Thymus (tissue), 11 donors: ENCODE measurements around the gene TPCN2. TPM values are rescaled to one million over a fixed set of nuclear protein-coding genes. Genes with fewer than 3 reads are reported as not detected.
A peak's percentile ranks its signal among the peaks of the same experiment; 100 is the strongest.

Experiments used
- DNase-seq, 9 donors: peaks; one replicate each; pipeline ENCODE4 v3.0.0-alpha.2; 2013; ENCODE audit warnings: low spot score in 9 of 9, low read depth in 6 of 9, missing footprints in 1 of 9
- H3K27ac ChIP-seq, 2 donors: one replicate each; pipeline ENCODE4 v1.5.1; 2013; ENCODE audit warnings: control low read depth in 1 of 2, low read depth in 1 of 2, low read length in 1 of 2, mild to moderate bottlenecking in 1 of 2, moderate library complexity in 1 of 2
- H3K27me3 ChIP-seq, 2 donors: one replicate each; pipeline ENCODE4 v1.5.1; 2013; ENCODE audit warnings: low read length in 1 of 2; ENCODE audit not compliant: control insufficient read depth in 2 of 2, insufficient read depth in 1 of 2
- H3K36me3 ChIP-seq, 2 donors: one replicate each; pipeline ENCODE4 v1.5.1; 2013; ENCODE audit warnings: low read length in 1 of 2, mild to moderate bottlenecking in 1 of 2, moderate library complexity in 1 of 2; ENCODE audit not compliant: control insufficient read depth in 2 of 2, insufficient read depth in 2 of 2
- H3K4me1 ChIP-seq, 2 donors: one replicate each; pipeline ENCODE4 v1.5.1; 2013; ENCODE audit warnings: low read length in 2 of 2; ENCODE audit not compliant: control insufficient read depth in 2 of 2, insufficient read depth in 2 of 2
- H3K4me3 ChIP-seq, 2 donors: one replicate each; pipeline ENCODE4 v1.5.1; 2013; ENCODE audit warnings: low read length in 2 of 2, control low read depth in 1 of 2, mild to moderate bottlenecking in 1 of 2
- H3K9me3 ChIP-seq, 2 donors: one replicate each; pipeline ENCODE4 v1.5.1; 2013; ENCODE audit warnings: low read length in 1 of 2, mild to moderate bottlenecking in 1 of 2; ENCODE audit not compliant: control insufficient read depth in 2 of 2, insufficient read depth in 1 of 2
- WGBS: extraction: QIAGEN DNeasy Blood & Tissue Kit; methylation state at CpG from one replicate; pipeline ENCODE4 v1.1.7; 2013; 5-methylcytosine and 5-hydroxymethylcytosine counted together
- polyA plus RNA-seq: library from polyadenylated mRNA; stranded (reverse); fragments of 200-250 nt; gene quantifications from one replicate; pipeline ENCODE4 v1.2.3, GENCODE V29; 2013
- total RNA-seq: library from RNA; stranded (reverse); fragments of 120-200 nt; gene quantifications from one replicate; pipeline ENCODE4 v1.2.4, GENCODE V29; 2013
- donor health status: healthy.

Gene TPCN2
- total and polyA plus RNA-seq, 2 donors, result 5.3 to 9.8 TPM

- Histone ChIP-seq H3K9me3 (peaks cover 0 to 3% of the 10 kb centered on the region in 2 donors), H3K4me1 (peaks cover 2 to 6% of the 10 kb centered on the region in 2 donors), H3K36me3 (no peaks in the 10 kb centered on the region), H3K4me3 (no peak overlapping the region), H3K27ac (no peak overlapping the region), H3K27me3 (peaks cover 0 to 19% of the 10 kb centered on the region in 2 donors)
- DNase-seq, result peak in 1 of 9 donors; percentile 25
- 51% methylated on average over 15 of the region's 15 CpGs for WGBS
Observed at GRCh38 chr11:69044111-69045013, 4.4 kb upstream of the TPCN2 start.

GRCh38 chr11:69048031-69048693, 570 bp upstream of the TPCN2 start:
- Histone ChIP-seq H3K9me3 (no peaks in the 10 kb centered on the region), H3K4me3 (peak overlapping the region; percentile 8 to 97), H3K36me3 (peaks cover 0 to 2% of the 10 kb centered on the region in 2 donors), H3K27me3 (peaks cover 0 to 9% of the 10 kb centered on the region in 2 donors), H3K4me1 (peaks cover 20 to 33% of the 10 kb centered on the region in 2 donors), H3K27ac (no peak overlapping the region)
- 47% methylated on average over 11 of the region's 11 CpGs for WGBS
- DNase-seq, result peak in 1 of 9 donors; percentile 2

- peaks cover 21 to 46% of the 10 kb centered on the region in 2 donors for H3K4me1 ChIP-seq
- WGBS, result 23% methylated on average over 15 of the region's 15 CpGs
- DNase-seq, result peak in 1 of 9 donors; percentile 46
Observed at GRCh38 chr11:69049490-69049867, 747 bp downstream of the TPCN2 start.

GRCh38 chr11:69050592-69051380, 2.1 kb downstream of the TPCN2 start:
- H3K36me3 ChIP-seq, result peaks cover 6 to 21% of the 10 kb centered on the region in 2 donors
- DNase-seq, result no peak
- H3K27ac ChIP-seq, result no peak overlapping the region
- 93% methylated on average over 18 of the region's 18 CpGs for WGBS
- H3K9me3 ChIP-seq, result no peaks in the 10 kb centered on the region
- H3K4me3 ChIP-seq, result no peak overlapping the region
- peaks cover 21 to 53% of the 10 kb centered on the region in 2 donors for H3K4me1 ChIP-seq
- no peaks in the 10 kb centered on the region for H3K27me3 ChIP-seq

More at GRCh38 chr11:69049490-69049867, 747 bp downstream of the TPCN2 start:
- no peaks in the 10 kb centered on the region for H3K27me3 ChIP-seq
- H3K4me3 ChIP-seq, result peak overlapping the region; percentile 65 to 97
- no peak overlapping the region for H3K27ac ChIP-seq
- no peaks in the 10 kb centered on the region for H3K9me3 ChIP-seq
- peaks cover 0 to 12% of the 10 kb centered on the region in 2 donors for H3K36me3 ChIP-seq

- no peak overlapping the region for H3K27ac ChIP-seq
- 97% methylated on average over 20 of the region's 20 CpGs for WGBS
- DNase-seq, result no peak
- peaks cover 21 to 58% of the 10 kb centered on the region in 2 donors for H3K4me1 ChIP-seq
- H3K4me3 ChIP-seq, result no peak overlapping the region
- no peaks in the 10 kb centered on the region for H3K27me3 ChIP-seq
- peaks cover 6 to 24% of the 10 kb centered on the region in 2 donors for H3K36me3 ChIP-seq
- no peaks in the 10 kb centered on the region for H3K9me3 ChIP-seq
Observed at GRCh38 chr11:69051381-69052342, 2.9 kb downstream of the TPCN2 start.

GRCh38 chr11:69052343-69053168, 3.8 kb downstream of the TPCN2 start:
- Histone ChIP-seq H3K27me3 (no peaks in the 10 kb centered on the region), H3K4me3 (no peak overlapping the region), H3K4me1 (peaks cover 21 to 58% of the 10 kb centered on the region in 2 donors), H3K9me3 (no peaks in the 10 kb centered on the region), H3K36me3 (peaks cover 6 to 28% of the 10 kb centered on the region in 2 donors), H3K27ac (peak overlapping the region in 1 of 2 donors; percentile 78)
- WGBS, result 73% methylated on average over 21 of the region's 21 CpGs
- DNase-seq, result peak in 8 of 9 donors; percentile 29 to 85 (median 56)

GRCh38 chr11:69053169-69053477, 4.4 kb downstream of the TPCN2 start:
- Histone ChIP-seq H3K36me3 (peaks cover 6 to 33% of the 10 kb centered on the region in 2 donors), H3K9me3 (no peaks in the 10 kb centered on the region), H3K27ac (peak overlapping the region in 1 of 2 donors; percentile 78), H3K27me3 (no peaks in the 10 kb centered on the region), H3K4me3 (no peak overlapping the region), H3K4me1 (peaks cover 21 to 58% of the 10 kb centered on the region in 2 donors)
- DNase-seq, result no peak
- WGBS, result 98% methylated on average over 9 of the region's 9 CpGs
